ENCODE results near the gene BRWD1.

BRWD1 gene

GRCh38 chr21:39196838-39197237 is 116.6 kb downstream of the BRWD1 start:
- DNase-seq (ENCODE audit: low read depth): no peak

- no peak for DNase-seq (ENCODE audit: low read depth)
These were observed 117.1 kb downstream of the BRWD1 start for GRCh38 chr21:39196310-39196709.

DNA sequence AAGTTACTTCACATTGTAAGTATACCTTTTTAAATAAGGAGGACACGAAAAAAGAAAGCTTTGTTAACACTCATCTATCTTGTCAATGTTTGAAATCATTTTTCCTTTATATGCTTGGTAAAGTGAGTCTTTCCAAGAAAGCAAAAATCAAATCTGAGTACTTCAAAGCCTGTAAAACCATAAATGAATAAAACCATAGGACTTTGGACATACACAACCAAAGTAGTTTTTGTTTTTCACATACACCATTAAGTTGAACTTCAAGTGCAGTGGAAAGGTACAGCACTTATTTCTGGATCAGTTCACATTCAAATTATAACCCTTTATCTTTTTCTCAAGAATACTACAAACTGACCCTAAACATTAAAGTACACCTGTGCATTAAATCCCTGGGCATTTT is 120.1 kb downstream of the BRWD1 start:
- no peak for DNase-seq (ENCODE audit: low read depth)

DNA sequence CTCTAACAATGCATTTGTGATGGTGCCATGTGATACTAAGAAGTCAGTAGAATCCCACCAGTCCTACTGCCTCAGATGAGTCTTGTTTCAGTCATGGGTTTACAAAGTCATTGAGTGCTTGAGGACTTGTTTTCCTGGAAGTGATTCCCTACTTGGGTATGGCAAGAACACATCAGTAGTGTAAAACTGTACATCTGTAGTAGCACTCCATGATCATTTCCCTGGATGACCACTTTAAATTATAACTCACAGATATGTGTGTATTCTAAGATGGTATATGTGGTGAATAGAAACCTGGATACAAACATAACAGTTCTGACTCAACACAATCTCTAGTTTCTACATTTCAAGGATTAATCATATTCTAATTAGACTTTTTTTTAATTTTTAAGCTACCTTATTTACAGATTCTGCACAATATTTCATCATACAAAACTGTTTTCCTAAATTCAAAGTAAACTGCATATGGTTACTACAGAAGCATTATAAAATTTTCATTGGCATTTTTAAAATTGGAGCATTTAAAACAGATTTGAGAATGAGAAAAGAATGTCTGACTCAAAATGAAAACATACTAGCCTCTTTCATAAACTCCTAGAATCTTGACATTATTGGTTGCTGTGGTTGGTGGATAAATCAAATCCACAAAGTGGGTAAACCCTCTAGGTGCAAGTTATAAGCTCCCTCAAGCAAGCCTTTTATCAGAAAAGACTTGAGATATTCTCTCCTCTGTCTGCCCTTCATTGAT is 123.4 kb downstream of the BRWD1 start:
- no peak for DNase-seq (ENCODE audit: low read depth)

- DNase-seq (ENCODE audit: low read depth): no peak
These were observed 124.8 kb downstream of the BRWD1 start for GRCh38 chr21:39188521-39189139.

DNA sequence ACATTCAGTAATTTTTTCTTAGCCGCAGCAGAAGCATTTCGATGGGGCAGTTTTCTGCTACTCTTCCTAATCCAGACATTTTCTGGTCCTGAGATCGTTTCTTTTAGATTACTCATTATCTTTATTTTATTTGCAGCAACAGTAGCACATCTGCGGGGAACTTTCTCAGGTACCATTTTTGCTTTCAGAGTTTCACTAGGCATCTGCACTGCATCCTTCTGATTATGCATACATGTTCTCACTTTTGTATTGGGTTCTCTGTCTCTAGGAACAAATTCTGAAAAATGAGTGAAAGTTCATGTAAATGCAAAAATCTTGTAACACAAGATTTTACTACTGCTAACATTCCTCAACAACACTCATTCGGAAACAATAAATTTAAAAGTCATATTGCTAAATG is 126.3 kb downstream of the BRWD1 start:
- no peak for DNase-seq (ENCODE audit: low read depth)

DNA sequence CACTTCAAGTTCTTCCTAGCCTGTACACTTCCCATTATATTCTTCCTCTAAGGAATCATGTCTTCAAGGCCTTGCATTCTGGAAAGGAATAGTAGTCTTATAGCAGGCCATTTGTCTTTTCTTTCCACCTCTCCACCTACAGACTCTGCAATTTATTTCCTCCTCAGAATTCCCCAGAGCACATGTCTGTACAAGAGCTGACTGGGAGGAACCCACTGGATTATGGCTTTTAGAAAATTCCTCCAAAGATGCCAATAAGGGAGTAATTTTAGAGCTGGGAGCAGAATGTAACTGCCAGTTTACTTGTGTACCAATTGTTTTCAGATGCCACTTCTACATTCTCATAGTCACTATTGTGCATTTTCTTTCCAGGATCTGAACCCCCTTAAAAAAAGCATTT is 126.8 kb downstream of the BRWD1 start:
- DNase-seq (ENCODE audit: low read depth): no peak

DNA sequence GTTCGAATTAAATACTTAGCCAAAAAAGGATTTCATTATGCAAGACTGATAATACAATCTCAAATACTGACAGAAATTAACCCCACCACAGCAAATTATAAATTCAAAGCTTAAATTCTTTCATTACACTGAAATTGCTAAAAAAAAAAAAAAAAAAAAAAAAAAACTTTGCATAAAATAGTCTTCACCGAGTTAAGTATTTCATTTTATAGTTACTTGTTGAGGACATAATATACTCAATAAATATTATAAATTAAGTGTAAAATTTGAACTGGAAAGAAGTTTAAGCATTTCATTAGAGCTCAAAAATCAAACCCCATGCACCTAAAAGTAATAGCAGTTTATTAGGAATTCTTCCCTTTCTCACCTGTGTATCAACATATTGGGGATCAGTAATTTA is 128.3 kb downstream of the BRWD1 start:
- no peak for DNase-seq (ENCODE audit: low read depth)

DNA sequence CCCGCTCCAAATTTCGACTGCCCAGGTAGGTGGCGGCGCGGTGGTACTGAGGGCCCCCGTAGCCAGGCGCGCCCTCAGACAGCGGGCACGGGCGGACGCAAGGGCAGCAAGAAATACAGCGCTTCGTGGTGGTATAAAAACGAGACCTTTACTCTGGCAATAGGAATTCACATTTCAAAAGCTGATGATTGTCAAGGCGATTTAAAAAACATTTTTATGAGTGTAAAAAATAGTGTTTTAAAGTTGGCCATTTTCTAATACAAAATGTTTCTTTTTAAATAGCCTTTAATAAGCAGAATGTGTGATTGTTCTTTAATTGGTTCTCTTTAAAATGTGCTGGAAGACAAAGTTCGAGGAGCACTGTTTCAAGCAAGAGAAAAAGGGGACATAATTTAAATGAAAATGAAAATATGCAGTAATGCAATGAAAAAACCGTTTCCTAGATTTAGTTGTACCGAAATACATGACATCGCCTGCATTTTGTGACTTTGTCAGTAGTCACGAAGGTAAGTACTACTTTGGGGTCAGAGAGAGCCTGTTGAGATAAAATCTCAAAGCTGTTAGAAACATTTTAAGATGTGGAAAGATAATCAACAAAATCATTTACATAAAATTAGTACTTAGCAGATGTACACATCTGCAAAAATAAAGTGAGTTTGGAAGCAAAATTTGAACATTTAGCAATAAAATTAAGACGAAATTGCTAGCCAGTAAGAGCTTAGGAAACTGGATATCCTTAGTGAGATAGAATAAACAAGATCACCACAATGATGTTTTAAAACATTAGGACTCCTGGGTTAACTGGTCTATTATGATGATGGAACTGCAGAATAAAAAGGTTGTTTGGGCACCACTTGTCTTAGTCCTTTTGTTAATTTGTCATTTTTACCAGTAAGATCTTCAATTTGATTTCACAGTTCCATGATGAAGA is 129.1 kb downstream of the BRWD1 start:
- DNase-seq (ENCODE audit: low read depth): no peak

DNA sequence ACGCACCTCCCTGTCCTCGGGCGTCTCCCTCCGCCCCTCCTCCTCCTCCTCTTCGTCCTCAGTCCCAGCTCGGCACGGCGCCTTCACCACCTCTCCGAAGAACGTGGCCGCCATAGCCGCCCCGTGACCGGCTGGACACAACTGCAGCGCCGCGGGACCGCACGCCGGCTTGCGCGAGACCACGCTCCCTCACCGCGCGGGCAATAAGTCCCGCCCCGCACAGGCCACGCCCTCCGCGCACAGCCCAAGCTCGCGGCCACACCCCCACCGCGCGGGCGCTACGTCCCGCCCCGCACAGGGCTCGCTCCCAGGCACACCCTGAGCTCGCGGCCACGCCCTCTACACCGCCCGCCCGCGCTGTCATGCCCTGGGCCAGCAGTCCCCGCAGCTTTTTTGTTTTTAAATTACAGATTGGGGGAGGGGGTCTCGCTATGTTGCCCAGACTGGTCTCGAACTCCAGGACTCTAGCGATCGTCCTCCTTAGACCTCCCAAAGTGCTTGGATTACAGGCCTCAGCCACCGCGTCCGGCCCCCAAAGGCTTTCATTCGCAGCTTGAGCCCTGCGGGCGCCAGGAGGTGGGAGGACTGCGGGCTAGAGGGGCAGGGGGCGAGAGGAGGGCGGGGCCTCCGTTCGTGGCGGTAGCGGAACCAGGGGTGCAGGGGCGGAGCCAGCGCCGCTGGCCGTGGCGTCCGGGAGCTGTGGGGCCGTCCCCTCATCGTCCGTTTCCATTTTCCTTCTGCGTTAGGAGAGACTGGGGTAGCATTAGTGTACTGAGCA is 130.0 kb downstream of the BRWD1 start, which contains the start of gene PSMG1:
TSS of gene PSMG1 (minus strand) at position 180 of the 778 bp plus-strand sequence. CDS start at position 114, 66 bp downstream.
- DNase-seq (ENCODE audit: low read depth): peak; percentile 91

GRCh38 chr21:39182484-39183271 is 130.8 kb downstream of the BRWD1 start:
- peak; percentile 3 for DNase-seq (ENCODE audit: low read depth)

GRCh38 chr21:39182016-39182415 is 131.4 kb downstream of the BRWD1 start:
- no peak for DNase-seq (ENCODE audit: low read depth)

DNA sequence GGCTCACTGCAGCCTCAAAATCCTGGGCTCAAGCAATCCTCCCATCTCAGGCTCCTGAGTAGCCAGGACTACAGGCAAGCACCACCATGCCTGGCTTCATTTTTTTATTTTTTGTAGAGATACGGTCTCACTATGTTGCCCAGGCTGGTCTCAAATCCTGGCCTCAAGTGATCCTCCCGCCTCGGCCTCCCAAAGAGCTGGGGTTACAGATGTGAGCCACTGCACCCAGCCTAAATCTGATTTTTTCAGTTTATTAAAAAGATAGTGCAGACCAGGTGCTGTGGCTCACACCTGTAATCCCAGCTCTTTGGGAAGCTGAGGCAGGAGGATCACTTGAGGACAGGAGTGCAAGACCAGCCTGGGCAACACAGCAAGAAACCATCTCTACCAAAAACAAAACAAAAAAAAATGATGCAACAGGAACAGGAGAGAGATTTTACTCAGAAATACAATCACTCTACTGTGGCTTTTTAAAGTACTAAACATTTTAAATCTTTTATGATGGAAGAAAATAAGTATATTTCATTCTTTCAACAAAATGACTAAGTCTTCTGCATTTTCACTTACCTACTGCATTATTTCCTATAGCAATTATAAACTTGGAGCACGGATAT is 132.1 kb downstream of the BRWD1 start:
- DNase-seq (ENCODE audit: low read depth): no peak

DNA sequence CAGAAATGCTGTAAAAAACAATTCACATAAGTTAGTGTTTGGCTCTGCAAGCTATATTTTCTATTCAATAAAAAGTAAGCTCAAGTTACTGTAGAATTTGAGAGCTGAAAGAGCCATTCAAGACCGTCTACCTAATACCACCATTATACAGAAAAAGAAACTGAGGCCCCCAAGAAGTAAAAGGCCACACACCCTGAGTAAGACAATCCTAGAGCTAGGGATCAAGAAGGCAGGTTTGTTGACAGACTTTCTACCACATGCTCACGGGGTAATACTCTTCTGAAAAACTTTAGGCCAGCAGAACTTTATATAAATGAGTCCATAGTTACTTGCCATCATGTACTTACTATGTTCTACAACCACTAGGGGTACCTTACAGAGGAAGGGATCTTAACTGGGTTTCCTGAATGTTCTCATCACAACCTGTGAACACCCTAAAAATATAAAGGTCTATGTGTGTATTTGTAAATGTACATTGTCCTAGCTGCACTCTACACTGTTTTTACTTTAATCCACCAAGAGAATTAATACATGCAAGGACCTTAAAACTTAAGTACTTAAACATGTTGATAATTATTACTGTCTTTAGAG is 132.9 kb downstream of the BRWD1 start:
- no peak for DNase-seq (ENCODE audit: low read depth)

DNA sequence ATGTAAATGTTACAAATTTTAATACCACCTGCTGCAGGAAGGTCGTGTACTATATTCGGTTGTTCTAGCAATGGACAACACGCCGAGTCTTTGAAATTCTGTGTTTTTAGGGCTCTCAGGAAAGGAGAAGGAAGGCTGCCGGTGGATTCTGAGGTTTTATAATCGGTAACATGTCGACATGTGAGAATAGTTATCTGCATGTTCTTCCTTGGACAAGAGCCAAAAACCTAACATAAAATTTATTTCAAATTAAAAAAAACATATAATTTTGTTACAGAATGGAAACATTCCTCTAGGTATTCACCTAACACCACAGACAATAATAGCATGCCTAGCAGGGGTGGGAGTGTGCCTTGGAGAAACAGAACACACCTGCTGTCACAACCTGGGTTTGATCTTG is 135.0 kb downstream of the BRWD1 start:
- DNase-seq (ENCODE audit: low read depth): no peak

DNA sequence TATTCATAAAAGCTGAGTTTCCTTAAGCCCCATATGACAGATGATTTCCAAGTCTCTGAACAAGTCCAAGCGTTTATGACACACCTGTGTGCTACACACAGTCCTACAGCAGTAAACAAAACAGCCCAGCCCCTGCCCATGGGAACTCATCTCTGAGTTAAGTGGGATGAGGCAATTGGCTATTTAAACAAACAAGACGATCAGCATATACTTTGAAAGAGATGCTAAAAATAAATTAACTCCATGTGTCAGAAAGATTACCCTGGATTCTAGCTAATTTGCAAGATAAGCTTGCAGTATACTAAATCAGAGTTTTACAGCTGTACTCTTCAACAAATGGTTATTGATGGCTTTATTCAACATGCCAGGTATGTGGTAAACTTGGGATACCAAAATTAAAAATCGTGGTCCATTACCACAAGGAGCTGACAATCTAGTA is 137.1 kb downstream of the BRWD1 start:
- DNase-seq (ENCODE audit: low read depth): no peak

GRCh38 chr21:39175665-39176064 is 137.8 kb downstream of the BRWD1 start:
- DNase-seq (ENCODE audit: low read depth): no peak

- DNase-seq (ENCODE audit: low read depth): no peak
These were observed 138.3 kb downstream of the BRWD1 start for GRCh38 chr21:39175154-39175553.

- DNase-seq (ENCODE audit: low read depth): no peak
These were observed 139.4 kb downstream of the BRWD1 start for GRCh38 chr21:39173716-39174680.

All from stimulated activated CD4-positive, alpha-beta T cell treated with anti-CD3 and anti-CD28 coated beads, Interleukin-2, amount 100 ng/mL, for 4 hours (primary cell).